DND-41 (cell line): ENCODE results near the gene TRIM24.
"Not testable (repeated sequence)": the region's sequence is repeated elsewhere in the genome, so short reads cannot be mapped to it uniquely, and the experiment has no call there.

Experiments
- ATAC-seq: fragments of 200-7000 bp; cut with Tn5 transposase; 3 replicates; pipeline ENCODE4 v1.9.1; 2021; ENCODE audit warnings: low read depth; ENCODE audit not compliant: insufficient read depth
- DNase-seq: peaks from one replicate; pipeline ENCODE4 v3.0.0-alpha.2; 2020
- H2AFZ ChIP-seq: 2 replicates; pipeline ENCODE4 v1.6.0; 2012; ENCODE audit warnings: low read depth, low read length
- H3K27ac ChIP-seq: 2 replicates; pipeline ENCODE4 v1.5.1; 2012; ENCODE audit warnings: low read length, inconsistent platforms
- H3K27me3 ChIP-seq: fragments of 200-600 bp; sonication (generic); 2 replicates; pipeline ENCODE4 v1.6.0; 2012; ENCODE audit warnings: low read length, mild to moderate bottlenecking, inconsistent platforms; ENCODE audit not compliant: insufficient read depth, poor library complexity
- H3K36me3 ChIP-seq: 2 replicates; pipeline ENCODE4 v1.5.1; 2012; ENCODE audit warnings: low read length, inconsistent platforms; ENCODE audit not compliant: insufficient read depth
- H3K4me1 ChIP-seq: 2 replicates; pipeline ENCODE4 v1.5.1; 2012; ENCODE audit warnings: mild to moderate bottlenecking, low read length; ENCODE audit not compliant: insufficient read depth
- H3K4me2 ChIP-seq: 2 replicates; pipeline ENCODE4 v1.6.0; 2012; ENCODE audit warnings: mild to moderate bottlenecking, moderate library complexity, low read length, inconsistent platforms; ENCODE audit not compliant: insufficient read depth
- H3K4me3 ChIP-seq, 2 experiments: fragments of 200-600 bp in 1 of 2; shearing (Covaris generic) in 1 of 2; 2 replicates each; pipeline ENCODE4 v1.5.1; 2012 to 2016; ENCODE audit warnings: inconsistent platforms in 2 of 2, low read length in 2 of 2, mild to moderate bottlenecking in 2 of 2, low read depth in 1 of 2, moderate library complexity in 1 of 2
- H3K79me2 ChIP-seq: 2 replicates; pipeline ENCODE4 v1.6.0; 2012; ENCODE audit warnings: low read length, inconsistent platforms; ENCODE audit not compliant: insufficient read depth
- H3K9ac ChIP-seq: 2 replicates; pipeline ENCODE4 v1.6.0; 2012; ENCODE audit warnings: low read depth, mild to moderate bottlenecking, inconsistent platforms, low read length, moderate library complexity
- H3K9me3 ChIP-seq: 2 replicates; pipeline ENCODE4 v1.5.1; 2012; ENCODE audit warnings: low read length, moderate library complexity, mild to moderate bottlenecking, inconsistent platforms; ENCODE audit not compliant: insufficient read depth, severe bottlenecking
- H4K20me1 ChIP-seq: 2 replicates; pipeline ENCODE4 v1.6.0; 2012; ENCODE audit warnings: low read length; ENCODE audit not compliant: insufficient read depth
- CTCF ChIP-seq: IDR thresholded peaks from 2 replicates; pipeline ENCODE4 v1.5.1; 2012; ENCODE audit warnings: borderline replicate concordance, low read length, moderate library complexity, mild to moderate bottlenecking; ENCODE audit not compliant: poor library complexity, severe bottlenecking; ENCODE audit errors: extremely low read depth
- EZH2 ChIP-seq: IDR thresholded peaks from 3 replicates; pipeline ENCODE4 v1.6.1; 2012; ENCODE audit warnings: borderline replicate concordance, low read depth, mild to moderate bottlenecking, moderate library complexity, low read length, inconsistent platforms; ENCODE audit not compliant: severe bottlenecking

Gene TRIM24

GRCh38 chr7:138460176-138460648 lies at the start of gene TRIM24:
Gene TRIM24 (plus strand): TSS chr7:138460259. CDS start chr7:138460549, 290 bp downstream.
- ATAC-seq (peak; percentile 84), DNase-seq (no peak)
- no peaks in the 10 kb centered on the region for H3K27me3 ChIP-seq
- TF ChIP-seq CTCF (no peak), EZH2 (no peak)
- H3K9me3 ChIP-seq: no peaks in the 10 kb centered on the region
- peak within 1 kb of the TSS; percentile 82 for H3K4me2 ChIP-seq
- H3K79me2 ChIP-seq: peaks cover 49% of the 10 kb centered on the region
- H4K20me1 ChIP-seq: peaks cover 28% of the 10 kb centered on the region; the same call in 1 of the 2 replicates
- H3K27ac ChIP-seq: peak within 1 kb of the TSS; percentile 87
- peak within 1 kb of the TSS; percentile 94 for H3K9ac ChIP-seq
- peaks cover 32% of the 10 kb centered on the region for H3K4me1 ChIP-seq
- peak within 1 kb of the TSS; percentile 98 for H2AFZ ChIP-seq
- peak within 1 kb of the TSS; percentile 82 to 89 for H3K4me3 ChIP-seq
- peaks cover 9% of the 10 kb centered on the region for H3K36me3 ChIP-seq

GRCh38 chr7:138412077-138412476 lies 48.0 kb upstream of the TRIM24 start:
- H3K9ac ChIP-seq, ATAC-seq, DNase-seq, H3K27ac ChIP-seq, H3K4me2 ChIP-seq, H3K79me2 ChIP-seq, H3K36me3 ChIP-seq, H3K27me3 ChIP-seq, H3K9me3 ChIP-seq, H2AFZ ChIP-seq, H3K4me3 ChIP-seq, H4K20me1 ChIP-seq, H3K4me1 ChIP-seq: not testable (repeated sequence)

GRCh38 chr7:138412921-138413320 lies 47.1 kb upstream of the TRIM24 start:
- H3K4me1 ChIP-seq, H2AFZ ChIP-seq, H3K27ac ChIP-seq, H3K27me3 ChIP-seq, H3K9ac ChIP-seq, H3K79me2 ChIP-seq, H3K9me3 ChIP-seq, H3K4me2 ChIP-seq, DNase-seq, H4K20me1 ChIP-seq, H3K36me3 ChIP-seq, ATAC-seq, H3K4me3 ChIP-seq: not testable (repeated sequence)

- Histone ChIP-seq H3K4me2 (no peak overlapping the region), H3K4me3 (no peak overlapping the region), H4K20me1 (no peaks in the 10 kb centered on the region), H3K9me3 (no peaks in the 10 kb centered on the region), H3K27ac (no peak overlapping the region), H3K4me1 (no peaks in the 10 kb centered on the region), H2AFZ (no peak overlapping the region), H3K79me2 (no peaks in the 10 kb centered on the region), H3K36me3 (no peaks in the 10 kb centered on the region), H3K9ac (no peak overlapping the region), H3K27me3 (no peaks in the 10 kb centered on the region)
- ATAC-seq (no peak), DNase-seq (no peak)
- TF ChIP-seq EZH2 (no peak), CTCF (no peak)
Observed at GRCh38 chr7:138417078-138417700, 42.9 kb upstream of the TRIM24 start.
